ENCODE data around the gene SYTL4.
"Not testable (repeated sequence)": the region's sequence is repeated elsewhere in the genome, so short reads cannot be mapped to it uniquely, and the experiment has no call there.

Gene SYTL4

GRCh38 chrX:100731441-100732281, at the start of gene SYTL4:
TSS of gene SYTL4 (minus strand) at chrX:100732121. CDS start at chrX:100702037, 30,084 bp downstream.
- DNase-seq = peak; percentile 0

DNA sequence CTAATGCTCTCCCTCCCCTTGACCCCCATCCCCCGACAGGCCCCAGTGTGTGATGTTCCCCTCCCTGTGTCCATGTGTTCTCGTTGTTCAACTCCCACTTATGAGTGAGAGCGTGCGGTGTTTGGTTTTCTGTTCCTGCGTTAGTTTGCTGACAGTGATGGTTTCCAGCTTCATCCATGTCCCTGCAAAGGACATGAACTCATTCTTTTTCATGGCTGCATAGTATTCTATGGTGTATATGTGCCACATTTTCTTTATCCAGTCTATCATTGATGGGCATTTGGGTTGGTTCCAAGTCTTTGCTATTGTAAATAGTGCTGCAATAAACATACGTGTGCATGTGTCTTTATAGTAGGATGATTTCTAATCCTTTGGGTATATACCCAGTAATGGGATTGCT, 37.5 kb upstream of the SYTL4 start:
- not testable (repeated sequence) for DNase-seq

GRCh38 chrX:100768679-100769338, 36.9 kb upstream of the SYTL4 start:
- peak; percentile 21 for DNase-seq

- no peak for DNase-seq
Observed at GRCh38 chrX:100750883-100751282, 19.0 kb upstream of the SYTL4 start.

GRCh38 chrX:100748108-100748507, 16.2 kb upstream of the SYTL4 start:
- no peak for DNase-seq

DNA sequence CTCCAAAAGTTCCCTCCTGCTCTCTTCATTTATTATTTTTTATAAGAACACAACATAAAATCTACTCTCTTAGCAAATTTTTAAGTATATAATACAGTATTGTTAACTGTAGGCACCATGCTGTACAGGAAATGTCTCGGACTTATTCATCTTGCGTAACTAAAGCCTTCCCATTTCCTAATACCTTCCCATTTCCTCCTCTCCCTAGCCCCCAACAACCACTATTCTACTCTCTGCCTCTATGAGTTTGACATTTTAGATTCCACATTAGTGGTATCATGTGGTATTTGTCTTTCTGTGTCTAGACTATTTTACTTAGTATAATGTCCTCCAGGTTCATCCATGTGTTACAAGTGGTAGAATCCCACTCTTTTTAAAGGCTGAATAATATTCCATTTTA, 15.8 kb upstream of the SYTL4 start:
- no peak for DNase-seq

GRCh38 chrX:100747090-100747489, 15.2 kb upstream of the SYTL4 start:
- no peak for DNase-seq

DNA sequence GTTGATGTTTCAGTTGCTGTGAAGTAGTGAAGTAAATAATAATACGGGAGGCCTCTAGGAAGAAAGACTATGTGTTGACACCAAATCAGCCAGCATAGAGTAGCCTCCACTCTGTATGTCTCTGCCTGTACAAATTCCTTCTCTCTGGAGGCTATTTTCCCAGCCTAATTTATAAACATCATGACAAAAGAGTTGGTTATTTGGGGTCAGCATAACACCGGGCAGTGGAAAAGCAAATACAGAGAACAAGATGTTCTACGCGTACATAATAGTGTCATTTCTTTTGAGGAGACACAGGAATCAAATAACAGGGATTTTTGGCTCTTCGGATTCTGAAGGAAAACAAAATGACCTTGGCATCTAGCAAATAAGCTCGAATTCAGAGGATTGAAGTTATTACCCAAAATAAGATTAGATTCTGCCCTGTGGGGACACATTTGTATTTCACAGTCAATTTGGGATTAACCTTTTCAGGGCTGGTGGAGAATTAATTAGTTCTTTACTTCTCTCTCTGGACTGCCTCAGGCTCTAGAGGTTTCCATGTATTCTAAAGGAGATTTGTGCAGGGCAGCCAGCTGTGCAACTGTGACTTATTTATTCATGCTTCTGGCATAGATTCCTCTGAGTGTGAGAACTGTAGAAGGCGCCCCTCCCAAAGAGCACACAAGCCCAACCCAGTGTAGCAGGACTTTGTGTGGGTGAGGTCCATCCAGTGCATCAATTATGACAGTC, 14.1 kb upstream of the SYTL4 start:
- no peak for DNase-seq

GRCh38 chrX:100745205-100745604, 13.3 kb upstream of the SYTL4 start:
- DNase-seq = no peak

- DNase-seq = no peak
Observed at GRCh38 chrX:100743009-100743607, 11.2 kb upstream of the SYTL4 start.

GRCh38 chrX:100724006-100724405, 7.9 kb downstream of the SYTL4 start:
- not testable (repeated sequence) for DNase-seq

- no peak for DNase-seq
Observed at GRCh38 chrX:100721328-100721727, 10.6 kb downstream of the SYTL4 start.

DNA sequence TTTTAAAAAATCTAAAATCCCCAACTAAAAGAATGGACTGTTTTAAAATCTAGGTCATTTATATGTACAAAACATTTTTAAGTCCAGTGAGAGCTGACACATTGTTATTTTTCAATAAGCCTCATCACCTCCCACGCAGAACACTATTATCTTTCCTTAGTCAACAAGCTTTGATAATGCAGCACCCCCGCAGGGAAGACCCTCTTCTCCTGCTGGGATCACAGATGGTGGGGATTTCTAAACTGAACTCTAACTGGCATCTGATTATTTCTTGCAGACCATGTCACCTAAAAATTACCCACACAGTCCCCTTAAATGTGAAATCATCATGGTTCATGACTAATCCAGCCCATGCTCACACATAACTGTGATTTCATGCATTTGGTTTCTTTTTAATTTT, 11.6 kb downstream of the SYTL4 start:
- DNase-seq = no peak

DNA sequence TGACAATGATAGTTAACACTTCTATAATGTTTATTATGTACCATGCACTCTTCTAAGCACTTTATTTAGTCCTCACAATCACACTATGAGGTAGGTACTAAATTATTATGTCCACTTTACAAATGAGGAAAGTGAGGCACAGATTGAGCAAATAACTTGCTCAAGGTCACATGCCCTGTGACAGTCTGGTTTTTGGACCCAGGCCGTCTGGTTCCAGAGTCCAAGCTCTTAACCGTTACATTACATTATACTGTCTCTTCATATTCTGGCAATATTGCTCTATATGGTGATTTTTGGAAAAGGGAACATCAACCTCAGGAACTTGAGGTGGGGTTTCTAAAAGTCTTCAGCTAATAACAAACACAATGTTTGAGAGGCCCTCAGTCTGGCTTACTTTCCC, 12.8 kb downstream of the SYTL4 start:
- DNase-seq = no peak

DNA sequence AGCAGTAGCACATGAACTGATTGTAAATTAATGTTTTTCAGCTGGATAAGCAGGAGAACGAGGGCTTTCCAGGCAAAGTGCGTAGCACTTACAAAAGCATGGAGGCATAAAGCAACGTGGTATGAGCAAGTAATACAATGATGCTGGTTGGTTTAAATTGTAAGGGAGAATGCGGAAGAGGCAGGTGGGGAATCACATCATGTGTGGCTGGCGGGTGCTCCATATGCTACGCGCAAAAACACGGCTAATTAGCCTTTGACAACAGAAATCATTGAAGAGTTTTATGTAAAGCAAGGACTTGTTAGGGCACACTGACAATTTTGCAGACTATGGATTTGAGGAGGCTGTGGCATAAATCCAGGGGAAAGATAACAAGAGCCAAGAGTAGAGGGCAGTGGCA, 14.6 kb downstream of the SYTL4 start:
- DNase-seq = no peak

GRCh38 chrX:100710816-100711215, 21.1 kb downstream of the SYTL4 start:
- DNase-seq = no peak

GRCh38 chrX:100704581-100705203, 27.2 kb downstream of the SYTL4 start:
- no peak for DNase-seq

DNA sequence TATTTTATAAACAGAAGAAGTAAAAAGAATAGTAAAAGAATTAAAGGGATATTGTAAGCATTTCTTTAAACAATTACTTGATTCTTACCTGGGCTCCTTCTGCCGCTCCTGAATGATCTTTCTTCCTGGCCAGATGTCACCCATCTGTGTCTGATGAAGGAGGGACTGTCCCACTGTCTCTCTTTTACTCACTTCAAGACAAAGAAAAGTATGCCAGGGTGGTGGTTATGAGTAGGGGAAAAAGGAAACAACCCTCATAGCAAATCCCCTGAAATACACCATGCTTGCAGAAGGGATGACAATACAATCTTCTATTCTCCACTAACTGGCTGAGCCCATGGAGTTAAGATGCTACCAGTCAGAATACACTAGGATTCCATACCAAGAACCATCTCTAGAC, 31.1 kb downstream of the SYTL4 start:
- no peak for DNase-seq

DNA sequence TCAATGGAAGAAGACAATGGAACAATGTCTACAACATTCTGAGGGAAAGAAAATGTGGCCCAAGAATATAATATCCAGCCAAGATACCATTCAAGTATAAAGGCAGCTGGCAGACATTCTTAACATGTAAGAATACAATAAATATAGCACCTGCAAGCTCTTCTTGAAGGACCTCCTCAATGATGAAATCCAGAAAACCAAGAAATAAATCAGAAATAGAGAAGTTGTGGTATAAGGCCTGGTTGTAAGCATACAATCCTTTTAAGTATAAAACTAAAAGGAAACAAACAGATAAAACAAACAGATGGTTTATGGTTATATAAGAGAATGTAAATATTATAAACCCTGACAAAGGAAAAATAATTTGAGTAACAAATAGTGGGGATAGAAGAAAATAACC, 33.4 kb downstream of the SYTL4 start:
- DNase-seq = no peak

DNA sequence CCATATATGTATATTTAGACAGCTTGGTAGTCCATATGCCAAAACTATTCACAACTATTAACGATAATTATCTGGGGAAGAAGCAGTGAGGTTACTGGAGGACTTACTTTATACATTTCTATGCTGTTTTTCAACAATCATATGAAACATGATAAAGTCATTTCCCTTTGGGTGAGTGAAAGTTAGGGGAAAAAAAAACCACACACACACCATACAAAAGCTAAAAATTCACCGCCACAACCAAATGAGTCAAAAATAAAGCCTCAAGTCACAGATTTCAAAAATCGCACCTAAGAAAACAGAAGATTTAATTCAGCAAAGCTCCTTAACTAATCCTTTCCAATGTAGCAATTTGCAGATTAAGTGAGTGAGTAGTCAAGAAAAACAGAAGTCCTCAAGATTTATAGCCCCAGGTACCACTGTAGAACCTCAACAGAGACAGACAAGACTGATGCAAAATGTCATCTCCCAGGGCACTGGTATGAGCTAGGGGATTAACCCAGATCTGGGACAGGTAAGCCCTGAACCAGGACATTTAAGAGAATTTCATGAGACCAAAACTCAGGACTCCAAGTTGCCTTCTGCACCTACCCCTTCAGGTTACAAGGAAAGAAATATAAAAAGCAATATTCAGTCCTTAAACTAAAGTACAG, 35.1 kb downstream of the SYTL4 start:
- no peak for DNase-seq

- DNase-seq = no peak
Observed at GRCh38 chrX:100695991-100696390, 35.9 kb downstream of the SYTL4 start.

DNA sequence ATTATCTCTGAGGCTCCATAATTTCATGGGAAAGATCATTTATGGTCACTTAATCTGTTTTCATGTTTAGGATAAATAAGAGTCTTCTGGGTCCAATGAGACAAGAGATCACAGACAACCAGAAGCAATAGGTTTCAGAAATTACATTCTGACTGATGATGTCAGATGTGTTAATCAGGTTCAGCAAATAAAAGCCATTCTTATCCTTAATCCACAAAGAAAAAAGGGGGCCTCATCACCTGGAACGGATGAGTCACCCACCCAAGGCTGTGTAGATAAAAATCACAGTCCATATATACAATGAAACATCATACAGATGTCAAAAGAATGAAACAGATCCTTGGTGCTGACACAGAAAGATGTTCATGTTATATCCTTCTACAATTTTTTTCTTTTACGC, 36.6 kb downstream of the SYTL4 start:
- no peak for DNase-seq

Data from T1000 (cell line).